HG03025 (cell line): ENCODE results near the gene ISG20L2.

Experiments used
- ATAC-seq: cut with Tn5 transposase; IDR thresholded peaks from one replicate; pipeline ENCODE4 v1.9.1; 2021; ENCODE audit warnings: mild to moderate bottlenecking, moderate library complexity; ENCODE audit not compliant: unreplicated experiment, low FRiP score

The ISG20L2 gene

DNA sequence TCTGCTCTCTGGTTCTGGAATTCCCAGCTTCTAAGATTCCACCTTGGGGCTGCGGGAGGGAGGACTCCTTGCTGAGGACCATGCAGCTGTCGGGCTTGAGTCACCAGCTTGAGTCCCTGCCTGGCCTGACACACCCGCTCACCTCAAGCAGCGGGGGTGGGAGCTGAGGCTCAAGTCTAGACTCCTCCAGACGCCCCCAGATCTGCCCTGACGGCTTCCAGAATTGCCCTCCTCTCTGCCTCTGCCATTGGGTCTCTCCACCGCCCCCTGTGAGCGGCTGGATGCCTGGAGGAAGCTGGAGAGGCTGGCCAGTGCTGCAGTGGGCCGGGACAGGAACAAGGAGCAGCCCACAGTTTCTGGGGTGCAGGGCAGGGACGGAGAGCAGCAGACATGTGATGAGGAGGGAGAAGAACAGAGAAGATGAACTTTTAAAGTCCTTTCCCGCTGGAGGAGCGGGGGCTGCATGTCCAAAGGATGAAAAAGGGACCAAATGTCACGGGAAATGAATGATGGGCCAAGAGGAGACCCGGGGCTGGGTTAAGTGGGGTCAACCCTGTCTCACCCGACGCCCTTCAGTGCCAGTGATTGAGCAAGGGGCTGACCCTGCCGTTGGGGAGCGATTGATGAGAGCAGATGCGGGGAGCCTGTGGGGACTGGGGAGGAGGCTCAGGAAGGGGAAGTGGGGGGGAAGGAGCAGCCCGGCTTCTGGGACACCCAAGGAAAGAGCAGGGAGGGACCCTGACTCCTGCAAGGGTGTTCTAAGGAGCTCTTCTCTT is 36.7 kb downstream of the ISG20L2 start:
- ATAC-seq, result no peak

DNA sequence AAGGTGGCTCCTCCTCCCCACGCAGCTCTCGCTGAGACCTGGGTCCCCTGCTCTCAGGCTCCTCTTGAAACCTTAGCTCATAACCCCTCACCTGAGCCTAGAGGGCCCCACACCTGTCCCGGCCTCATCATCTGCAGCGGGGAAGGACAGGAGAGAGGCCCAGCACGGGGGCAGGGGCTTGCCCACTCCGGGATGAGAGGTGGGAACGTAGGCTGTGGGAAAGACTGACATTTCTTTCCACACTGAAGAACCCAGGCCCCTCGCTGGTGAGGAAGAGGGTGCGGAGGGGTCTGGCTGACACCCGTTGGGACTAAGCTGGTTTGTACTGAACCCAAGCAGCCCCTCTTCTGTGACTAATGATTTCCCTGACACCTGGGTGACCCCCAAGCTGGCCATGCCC is 37.4 kb downstream of the ISG20L2 start:
- no peak for ATAC-seq

DNA sequence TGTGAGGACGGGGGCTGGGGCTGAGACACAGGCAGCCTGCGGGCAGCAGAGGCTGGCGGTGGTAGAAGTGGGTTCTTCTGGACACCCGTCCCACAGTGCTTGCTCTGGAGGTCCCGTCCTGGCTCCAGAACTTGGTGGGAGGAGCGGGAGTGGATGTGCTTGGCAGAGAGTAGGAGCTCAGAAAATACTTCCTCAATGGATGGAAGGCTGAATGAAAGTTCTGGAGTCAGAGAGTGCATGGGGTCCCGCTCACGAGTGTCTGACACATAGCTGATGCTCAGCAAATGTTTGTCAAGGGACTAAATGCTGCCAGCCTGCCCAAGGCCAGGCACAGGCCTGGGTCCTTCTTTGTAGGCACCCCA is 37.9 kb downstream of the ISG20L2 start:
- no peak for ATAC-seq

DNA sequence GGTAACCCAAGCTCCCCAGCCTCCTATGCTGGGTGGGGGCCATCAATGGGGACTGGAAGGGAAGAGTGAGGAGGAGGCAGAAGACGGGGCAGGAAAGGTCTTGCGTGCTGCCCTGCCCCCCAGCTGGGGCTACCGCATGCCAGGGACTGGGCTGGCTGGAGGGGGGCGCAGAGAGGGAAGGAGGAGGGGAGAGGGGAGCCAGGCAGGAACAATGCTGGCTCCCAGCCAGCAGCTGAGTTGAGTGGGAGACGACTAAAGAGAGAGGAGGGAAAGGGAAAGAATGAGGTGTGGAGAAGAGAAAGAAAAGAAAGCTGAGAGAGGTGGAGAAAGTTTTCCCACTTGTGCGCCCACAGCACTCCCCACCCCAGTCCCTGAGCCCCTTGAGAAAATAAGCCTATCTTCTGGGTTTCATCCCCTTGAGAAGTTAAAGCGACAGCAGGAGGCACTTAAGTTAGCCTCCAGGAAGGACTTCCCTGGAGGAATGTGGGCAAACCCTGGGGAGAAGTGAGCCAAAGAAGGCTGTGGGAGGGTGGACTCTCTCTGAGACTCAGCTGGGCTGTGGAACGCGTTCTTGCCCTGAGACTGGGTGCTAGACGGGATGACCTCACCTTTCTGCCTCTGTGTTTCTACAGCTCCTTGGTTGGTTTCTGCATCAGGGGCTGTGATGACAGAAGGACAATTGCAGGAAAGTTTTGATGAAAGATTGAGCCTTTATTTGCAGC is 38.5 kb downstream of the ISG20L2 start:
- ATAC-seq, result no peak

DNA sequence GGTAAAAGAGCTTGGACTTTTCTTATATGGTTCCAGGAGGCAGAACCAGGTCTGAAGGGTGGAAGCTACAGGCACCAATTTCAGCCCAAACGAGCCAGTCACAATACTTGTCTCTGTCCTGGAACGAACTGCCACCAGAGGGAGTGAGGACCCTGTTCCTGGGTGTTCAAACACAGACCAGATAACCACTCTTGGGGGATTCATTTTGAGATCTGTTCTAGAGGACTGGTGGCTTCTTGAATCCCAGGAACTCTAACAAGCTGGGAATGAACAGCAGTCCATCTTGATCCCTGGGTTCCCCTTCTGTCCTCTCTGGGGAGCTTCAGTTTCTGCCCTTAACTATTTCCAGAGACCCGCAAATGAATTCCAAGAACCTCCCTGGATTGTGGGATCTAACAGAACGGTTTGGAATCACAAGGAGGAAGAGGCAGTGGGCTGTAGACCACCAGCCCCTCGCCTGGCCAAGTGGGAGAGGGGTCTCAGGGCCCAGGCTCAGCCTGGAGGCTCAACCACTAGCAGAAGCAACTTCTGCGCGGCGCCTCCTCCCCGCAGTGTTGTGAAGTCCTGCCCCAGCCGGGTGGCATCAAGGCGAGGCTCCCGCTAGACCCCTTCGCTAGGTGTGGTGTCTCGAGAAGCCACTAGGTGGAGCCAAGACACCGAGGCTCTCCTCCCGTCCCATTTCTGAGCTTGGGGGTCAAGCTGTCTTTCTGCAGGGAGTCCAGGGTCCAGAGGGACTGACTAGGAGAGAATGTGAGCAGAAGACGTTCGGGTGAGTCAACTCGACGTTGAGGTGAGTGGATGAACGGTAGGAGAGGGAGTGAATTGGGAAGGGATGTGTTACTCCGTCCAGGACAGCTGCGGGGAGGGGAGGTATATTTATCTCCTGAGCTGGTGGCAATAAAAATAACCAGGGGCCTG is 39.3 kb downstream of the ISG20L2 start:
- no peak for ATAC-seq

DNA sequence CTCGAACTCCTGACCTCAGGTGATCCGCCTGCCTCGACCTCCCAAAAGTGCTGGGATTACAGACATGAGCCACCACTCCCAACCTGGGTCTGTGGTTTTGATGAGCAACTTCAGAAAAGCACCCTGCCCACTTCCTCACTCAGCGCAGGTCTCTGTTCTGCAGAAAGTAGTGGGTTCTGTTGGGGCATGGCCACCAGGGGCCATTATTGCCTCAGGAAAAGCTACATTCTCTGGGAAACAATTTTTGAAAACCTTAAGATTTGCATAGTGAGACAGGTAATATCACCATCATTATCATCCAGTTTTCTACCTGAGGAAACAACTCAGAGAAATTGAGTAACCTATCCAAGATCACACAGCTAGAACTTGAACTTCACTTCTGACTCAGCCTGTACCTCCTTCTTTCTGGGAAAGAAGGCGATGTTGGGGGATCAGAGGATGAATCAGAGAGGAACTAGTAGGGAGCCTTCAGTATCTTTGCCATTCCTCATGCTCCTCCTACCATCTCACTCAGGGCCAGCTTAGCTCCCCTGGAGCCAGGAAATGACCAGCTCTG is 44.3 kb downstream of the ISG20L2 start:
- ATAC-seq, result no peak

DNA sequence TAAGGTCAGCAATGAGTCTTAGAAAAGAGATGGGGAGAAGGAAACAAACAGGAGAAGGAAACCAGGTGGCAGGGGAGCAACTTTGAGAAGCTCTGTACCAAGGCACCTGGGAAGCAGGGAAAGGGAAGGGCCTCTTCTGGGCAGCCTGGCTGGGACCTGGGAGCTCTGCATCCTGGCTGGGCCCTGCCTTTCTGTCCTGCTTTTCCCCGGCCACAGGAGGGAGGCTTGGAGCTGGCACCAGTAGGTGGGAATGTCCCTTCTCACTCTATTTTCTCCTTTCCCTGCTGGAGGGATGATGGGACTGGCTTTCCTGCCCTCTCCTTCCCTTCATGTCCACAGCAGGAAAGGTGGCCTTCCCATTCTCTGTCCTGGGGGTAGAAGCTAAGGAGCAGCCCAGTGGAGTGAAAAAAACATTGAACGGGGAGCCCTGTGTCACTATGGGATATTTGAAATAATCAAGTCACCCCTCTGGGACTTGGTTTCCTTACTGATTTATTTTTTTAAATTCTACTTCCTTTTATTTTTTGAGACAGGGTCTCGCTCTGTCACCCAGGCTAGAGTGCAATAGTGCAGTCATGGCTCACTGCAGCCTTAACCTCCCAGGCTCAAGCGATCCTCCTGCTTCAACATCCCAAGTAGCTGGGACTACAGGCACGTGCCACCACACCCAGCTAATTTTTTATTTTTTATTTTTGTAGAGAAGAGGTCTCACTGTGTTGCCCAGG is 46.2 kb downstream of the ISG20L2 start:
- ATAC-seq, result no peak

DNA sequence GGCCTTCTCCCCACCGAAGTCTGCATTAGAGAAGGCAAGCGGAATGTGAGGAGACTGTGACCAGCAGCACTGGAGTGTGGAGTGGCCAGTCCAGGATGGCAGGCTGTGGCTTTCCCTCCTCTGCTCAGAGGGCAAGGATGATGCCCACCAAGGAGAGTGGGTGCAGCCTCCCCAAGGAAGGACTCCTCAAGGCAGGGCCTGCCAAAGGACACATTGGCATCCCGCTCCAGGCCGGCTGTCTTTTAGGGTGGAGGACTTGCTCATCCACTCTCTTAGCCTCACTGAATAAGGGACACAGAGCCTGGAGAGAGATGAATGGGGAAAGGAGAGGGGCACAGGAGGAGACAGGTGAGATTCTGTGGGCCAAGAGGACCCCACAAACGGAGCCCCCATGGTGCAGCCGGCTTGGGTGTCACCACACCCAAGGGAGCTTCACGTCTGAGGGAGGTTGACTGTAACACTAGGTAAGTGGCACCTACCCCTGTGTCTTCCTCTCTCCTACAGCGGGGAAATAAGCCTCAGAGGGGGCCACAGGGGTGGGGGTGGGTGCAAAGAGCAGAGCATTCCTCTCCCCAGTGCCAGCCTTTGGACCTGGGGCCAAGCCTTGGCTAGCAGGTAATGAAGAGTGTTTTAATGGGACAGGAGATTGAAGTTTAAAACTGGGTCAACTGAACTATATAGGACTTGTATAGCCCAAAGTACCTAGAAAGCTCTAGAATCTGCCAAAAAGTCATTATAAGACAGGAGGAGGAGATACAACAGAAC is 47.2 kb downstream of the ISG20L2 start:
- ATAC-seq, result no peak

DNA sequence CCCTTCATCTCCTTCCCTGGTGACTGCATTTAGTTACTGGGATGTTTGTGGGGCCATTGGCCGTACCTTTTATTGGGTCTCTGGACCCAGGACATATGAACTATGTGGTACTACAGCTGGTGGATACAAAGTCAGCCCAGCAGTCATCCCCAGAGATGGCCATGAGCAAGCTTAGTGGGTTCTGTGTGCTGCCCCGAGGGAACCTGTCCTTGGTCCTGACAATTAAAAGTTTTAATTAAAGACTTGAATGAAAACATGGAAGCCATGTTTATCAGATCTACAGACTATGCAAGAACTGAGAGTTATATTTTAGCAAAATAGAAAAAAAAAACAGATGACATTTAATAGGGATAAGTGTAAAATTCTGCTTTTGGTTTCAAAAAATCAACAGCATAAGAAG is 48.5 kb downstream of the ISG20L2 start:
- no peak for ATAC-seq

DNA sequence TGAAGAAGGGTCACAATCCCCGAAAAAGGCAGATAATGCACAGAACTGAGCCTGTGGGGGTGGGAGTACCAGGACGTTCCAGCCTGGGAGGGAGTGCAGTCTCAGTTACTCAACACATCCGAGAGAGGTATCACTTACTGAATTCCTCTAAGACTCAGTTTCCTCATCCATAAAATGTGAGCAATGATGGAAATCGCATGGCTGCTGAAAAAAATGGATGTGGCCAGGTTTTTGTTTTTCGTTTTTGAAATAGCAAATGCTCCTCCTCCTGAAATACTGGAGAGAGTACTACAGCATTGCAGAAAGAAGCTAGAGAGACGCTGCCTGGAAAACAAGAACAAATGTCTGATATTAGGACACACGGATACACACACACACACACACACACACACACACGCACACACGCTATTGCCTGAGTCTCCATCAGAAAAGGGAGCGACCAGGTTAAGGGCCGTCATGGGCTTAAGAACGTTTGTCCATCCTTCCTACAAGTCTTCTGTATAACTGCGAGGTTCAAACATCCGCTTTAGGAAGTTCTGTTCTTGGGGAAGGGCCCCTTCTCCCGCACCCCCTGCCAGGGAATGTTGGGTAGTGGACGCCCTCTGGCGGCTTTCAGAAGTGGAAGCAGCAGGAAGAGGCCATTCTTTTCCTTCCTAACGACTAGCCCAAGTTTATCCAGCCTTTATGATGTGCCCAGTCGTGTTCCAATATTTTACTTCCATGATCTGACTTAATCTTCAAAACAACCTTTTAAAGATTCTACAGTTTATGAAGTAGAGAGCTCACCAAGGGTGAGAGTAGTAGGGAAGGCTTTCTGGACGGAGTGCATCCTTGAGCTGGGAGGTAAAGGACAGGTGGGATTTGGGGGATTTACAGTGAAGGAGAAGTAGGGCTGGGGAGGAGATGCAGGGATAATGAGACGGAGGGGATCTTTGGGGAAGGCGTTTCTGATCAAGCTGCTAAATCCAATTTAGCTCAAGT is 50.7 kb downstream of the ISG20L2 start:
- ATAC-seq, result no peak

DNA sequence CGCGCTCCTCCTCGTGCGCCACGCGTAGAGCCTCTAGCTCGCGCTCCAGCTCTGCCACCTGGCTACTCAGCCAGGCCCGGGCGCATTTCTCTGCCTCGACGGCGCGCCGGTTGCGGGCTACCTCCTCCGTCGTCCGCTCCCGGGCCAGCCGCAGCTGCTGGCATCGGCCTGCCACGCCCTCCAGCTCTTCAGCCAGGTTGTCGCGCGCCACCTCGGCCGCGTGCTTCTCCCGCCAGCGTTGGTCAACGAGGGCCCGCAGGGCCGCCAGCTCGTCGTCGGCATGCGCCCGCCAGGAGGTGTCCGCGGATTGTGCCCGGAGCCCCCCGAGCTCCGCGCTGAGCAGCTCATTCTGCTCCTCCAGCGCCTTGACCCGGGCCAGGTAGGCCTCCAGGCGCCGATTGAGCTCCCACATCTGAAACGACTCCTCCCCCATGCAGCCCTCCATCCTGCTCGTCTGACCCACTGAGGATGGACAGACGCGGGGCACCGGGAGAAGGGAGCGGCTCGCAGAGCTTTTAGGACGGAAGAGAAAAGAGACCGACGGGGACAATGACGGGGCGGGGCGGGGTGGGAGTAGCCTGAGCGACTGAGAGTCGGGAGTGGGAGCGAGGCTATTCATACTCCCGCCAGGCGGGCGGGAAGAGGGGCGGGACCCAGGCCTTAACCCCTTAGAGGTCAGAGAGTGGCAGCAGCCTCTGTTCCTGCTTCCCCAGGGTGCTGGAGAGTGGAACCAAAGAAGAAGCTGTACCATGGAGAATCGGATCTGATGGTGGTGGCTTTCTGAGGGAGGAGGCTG is 51.5 kb downstream of the ISG20L2 start, which contains the start of gene NES:
Gene NES, minus strand, starts transcription at position 588 of the 796 bp plus-strand sequence. Its CDS starts 143 bp downstream, at position 445.
- no peak for ATAC-seq

DNA sequence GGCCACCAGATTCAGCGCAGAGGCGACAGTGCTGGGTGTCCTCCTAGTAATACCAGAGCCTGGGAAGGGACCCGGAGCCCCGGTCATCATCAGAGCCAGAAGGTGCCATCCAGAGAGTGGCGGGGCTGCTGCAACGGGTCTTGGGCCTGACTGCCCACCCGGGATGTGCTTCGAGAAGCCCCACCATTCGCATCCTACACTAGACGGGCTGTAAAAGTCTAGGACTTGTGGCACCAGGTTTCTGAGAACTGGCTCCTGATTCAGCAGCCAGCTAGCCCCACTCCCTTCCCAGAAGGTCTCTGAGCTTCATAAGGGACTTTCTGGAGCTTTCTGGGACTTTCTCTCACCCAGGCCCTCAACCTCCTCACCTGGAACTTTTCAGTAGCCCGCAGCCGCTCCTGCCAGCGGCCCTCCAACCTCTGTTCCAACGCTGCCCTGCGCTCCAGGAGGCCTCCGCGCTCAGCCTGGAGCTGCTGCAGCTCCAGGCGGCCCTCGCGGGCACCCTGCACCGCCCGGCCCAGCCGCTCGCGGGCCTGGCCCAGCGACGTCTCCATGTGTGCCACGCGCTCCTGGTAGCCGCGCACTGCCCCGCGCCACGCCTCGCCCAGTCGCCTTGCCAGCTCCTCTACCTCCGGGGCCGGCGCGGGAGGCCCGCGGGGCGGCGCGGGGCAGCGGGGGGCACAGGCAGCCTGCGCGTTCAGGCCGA is 52.3 kb downstream of the ISG20L2 start:
- no peak for ATAC-seq

DNA sequence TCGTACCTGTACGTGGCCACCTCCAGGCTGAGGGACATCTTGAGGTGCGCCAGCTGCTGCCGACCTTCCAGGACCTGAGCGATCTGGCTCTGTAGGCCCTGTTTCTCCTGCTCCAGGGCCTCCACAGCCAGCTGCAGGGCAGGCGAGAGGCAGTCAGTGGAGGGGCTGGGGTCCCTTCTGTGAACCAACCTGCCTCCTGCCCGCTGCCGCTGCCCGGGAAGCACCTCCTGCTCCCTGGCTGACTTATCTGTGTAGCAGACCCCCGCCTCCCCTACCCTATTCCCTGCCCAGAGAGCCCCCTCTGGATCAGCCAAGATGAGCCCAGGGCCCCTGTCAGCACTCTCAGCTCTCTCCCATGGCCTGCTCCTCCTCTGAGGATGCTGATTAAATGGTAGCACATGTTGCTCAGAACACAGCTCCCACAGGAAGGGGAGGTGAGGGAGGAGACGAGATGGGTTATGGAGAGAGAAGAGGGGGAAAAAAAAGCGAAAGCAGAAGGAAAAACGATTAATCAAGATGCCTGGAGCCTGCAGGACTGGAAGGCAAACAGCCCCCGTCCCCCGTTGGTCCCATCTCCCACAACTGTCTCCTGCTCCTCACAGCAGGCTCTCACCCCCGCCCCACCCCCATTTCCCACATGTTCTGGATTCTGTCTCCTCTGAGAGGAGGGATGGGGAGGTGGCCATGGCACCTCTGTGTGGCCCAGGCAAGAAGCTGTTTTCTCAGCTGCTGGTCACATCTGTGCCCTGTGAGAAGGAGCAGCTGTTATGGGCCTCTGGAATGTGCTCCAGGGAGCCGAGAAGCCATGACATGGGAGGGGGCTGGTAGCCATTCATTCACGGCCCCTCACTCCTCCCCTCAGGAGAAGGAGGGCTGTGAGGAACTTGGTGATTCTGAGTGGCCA is 53.1 kb downstream of the ISG20L2 start:
- ATAC-seq, result no peak

DNA sequence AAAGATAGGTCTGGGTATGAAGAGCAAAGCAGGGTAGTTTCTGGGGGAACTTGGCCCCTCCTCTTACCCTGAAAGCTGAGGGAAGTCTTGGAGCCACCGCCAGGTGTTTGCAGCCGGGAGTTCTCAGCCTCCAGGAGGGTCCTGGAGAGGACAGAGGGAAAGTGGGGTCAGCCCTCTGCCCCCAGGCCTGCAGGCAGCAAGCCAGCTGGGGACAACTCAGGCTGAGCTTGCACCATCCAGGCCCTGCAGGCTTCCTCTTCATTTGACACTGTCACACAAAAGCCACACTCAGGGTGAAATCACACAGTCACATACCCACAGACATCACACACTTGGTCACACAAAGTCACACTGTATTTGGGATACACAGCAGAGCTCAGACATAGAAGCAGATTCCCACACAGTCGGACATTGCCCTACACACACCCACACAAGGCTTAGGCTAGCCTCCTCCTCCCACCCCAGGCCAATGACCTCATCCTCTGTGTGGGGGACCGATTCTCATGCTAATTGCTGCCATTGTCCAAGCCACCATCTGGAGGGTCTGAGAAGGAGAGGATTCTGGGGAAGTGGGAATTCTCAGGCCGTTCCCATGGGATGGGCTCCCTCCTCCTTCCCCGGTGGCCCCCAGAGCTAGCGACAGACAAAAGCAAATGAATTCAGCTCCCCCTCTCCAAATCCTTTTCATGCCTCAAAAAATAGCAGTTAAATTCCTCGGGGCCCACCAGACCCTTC is 55.0 kb downstream of the ISG20L2 start:
- ATAC-seq, result no peak
